Right lobe of liver (tissue), 4 donors: ENCODE results near the gene EYA4.

Experiments
- POLR2A ChIP-seq: fragments of 450-650 bp; IDR thresholded peaks from one replicate; pipeline ENCODE4 v1.6.1; 2017; ENCODE audit warnings: antibody characterized with exemption, mild to moderate bottlenecking
- TF ChIP-seq, protein P1 (sequence below), 4 donors: fragments of 200-600 bp in 3 of 4; fragments of 450-650 bp in 1 of 4; IDR thresholded peaks; one replicate each; pipeline versions ENCODE4 v1.5.1 to v1.8.0; 2016 to 2022; ENCODE audit warnings: antibody characterized with exemption in 4 of 4, mild to moderate bottlenecking in 2 of 4
- donor health status: DM: no; HTN: no; CAD: no.
- donor health status: DM: no; HTN: no; CAD: no.
- donor health status: DM: no; HTN: yes; CAD: no.

GRCh38 chr6:133408543-133408942 lies 167.4 kb downstream of the EYA4 start:
- TF ChIP-seq, protein P1, sequence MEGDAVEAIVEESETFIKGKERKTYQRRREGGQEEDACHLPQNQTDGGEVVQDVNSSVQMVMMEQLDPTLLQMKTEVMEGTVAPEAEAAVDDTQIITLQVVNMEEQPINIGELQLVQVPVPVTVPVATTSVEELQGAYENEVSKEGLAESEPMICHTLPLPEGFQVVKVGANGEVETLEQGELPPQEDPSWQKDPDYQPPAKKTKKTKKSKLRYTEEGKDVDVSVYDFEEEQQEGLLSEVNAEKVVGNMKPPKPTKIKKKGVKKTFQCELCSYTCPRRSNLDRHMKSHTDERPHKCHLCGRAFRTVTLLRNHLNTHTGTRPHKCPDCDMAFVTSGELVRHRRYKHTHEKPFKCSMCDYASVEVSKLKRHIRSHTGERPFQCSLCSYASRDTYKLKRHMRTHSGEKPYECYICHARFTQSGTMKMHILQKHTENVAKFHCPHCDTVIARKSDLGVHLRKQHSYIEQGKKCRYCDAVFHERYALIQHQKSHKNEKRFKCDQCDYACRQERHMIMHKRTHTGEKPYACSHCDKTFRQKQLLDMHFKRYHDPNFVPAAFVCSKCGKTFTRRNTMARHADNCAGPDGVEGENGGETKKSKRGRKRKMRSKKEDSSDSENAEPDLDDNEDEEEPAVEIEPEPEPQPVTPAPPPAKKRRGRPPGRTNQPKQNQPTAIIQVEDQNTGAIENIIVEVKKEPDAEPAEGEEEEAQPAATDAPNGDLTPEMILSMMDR (IDR thresholded peaks at IDR 0.05): no peak
- no peak for TF ChIP-seq POLR2A
